Stimulated activated CD4-positive, alpha-beta T cell treated with anti-CD3 and anti-CD28 coated beads, Interleukin-4, amount 100 ng/mL, for 48 hours (primary cell): ENCODE data around the gene P2RY13.

Experiments used
- DNase-seq, 2 donors: peaks; one replicate each; pipeline ENCODE4 v3.0.0-alpha.2; 2020; ENCODE audit warnings: low read depth in 2 of 2

P2RY13 gene

DNA sequence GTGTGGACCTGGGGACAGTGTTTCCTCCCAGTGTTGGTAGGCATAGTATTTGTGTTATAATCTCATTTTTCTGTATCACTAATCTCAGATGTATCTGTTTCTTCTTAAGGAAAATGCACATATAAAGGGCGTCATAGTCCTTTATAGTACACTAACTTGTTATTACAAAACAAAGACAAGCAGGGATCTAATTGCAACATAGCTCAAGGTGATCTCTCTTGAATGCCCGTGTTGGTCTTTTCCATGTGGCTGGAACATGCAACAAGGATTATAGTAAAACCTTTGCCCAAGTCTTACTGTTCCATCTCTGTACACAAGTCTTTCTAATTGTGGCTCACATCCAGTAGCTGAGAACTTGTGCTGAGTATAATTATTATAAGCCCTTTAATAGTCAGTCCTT, 9.2 kb downstream of the P2RY13 start:
- no peak for DNase-seq

DNA sequence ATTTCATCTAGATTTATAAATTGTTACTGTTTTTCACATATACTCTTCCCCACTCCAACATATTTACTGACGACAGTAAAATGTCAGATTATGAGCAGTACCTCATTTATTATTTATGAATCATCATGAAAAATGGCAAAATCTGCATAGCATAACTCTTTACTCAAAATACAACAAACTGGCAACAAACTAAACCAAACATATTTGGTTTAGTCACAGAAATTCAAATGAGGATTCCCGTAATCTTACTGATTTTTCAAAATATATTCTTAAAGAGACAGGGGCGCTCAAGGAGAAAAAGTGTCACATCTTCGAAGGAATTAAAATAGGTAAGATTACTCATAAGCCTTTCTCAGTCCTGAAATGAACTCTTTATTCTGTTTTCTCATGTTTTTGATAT, 9.7 kb downstream of the P2RY13 start:
- no peak for DNase-seq

DNA sequence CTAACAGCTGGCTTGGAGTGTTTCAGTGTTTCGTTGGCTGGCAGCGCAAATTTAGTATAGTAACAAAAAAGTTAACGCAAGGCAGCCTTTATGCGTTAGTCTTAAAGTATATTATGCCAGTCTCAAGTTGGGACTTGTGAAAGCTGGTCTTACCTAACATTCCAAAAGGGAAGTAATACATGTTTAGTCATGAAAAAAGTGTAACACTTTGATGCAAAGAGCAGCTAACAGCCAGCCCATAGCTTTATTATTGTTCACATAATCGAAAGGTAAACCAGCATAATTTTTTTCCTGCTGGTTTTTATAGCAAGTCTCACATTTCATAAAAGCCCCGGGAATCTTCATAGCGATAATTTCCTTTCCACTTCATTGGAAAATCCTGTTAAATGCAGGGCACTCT, 10.4 kb downstream of the P2RY13 start:
- DNase-seq = no peak

DNA sequence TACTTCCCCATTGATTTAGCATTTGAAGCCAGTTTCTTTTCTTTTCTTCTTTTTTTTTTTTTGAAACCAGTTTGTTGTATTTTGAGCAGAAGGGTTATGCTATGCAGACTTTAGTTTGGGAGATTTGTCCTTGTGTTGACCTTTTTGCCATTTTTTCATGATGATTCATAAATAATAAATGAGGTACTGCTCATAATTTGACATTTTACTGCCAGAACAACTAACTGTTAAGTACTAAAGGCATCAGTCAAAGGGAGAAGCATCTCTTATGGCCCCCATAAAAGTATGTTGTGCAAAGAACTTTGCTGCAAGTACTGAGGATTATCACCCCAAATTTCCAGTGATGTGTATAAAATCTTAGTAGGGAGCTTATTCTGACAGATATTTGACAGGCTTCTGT, 11.0 kb downstream of the P2RY13 start:
- no peak for DNase-seq

DNA sequence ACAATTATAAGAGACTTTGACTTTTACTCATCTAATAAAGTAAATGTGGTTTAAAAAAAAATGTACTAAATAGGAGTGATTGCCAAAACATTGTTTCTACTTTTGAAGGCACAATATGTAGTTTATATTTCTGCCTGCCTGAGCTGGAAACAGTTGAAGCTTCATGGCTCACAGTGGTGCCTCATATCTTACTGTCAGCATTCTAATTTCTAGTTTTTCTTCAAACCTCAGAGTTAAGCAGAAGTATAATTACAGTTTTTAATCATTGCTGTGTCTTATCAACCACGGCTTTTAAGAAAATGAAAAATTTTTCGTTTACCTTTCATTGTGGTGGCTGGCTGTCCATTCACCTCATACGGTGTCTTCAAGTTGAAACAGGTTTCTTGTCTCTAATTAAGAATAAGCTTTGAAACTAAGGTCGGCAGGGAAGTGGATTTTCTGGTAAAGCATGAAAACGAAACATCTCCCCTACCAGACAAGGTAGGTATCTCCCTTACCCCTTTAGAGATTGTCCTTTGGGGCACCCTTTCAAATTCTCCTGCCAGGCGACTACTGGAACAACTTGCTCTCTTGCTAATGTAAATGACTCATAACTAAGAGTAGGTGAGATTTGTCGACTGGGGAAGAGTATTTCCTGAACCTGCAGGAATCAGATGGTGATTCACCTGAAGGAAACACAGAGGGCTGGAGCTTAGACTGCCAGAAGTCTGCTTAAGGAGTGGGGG, 12.9 kb downstream of the P2RY13 start, which contains the start of gene GPR87:
GPR87 (minus strand) TSS at position 554 of the 725 bp plus-strand sequence. CDS start 16,720 bp downstream, outside the sequence.
- peak in 1 of 2 donors; percentile 36 for DNase-seq

DNA sequence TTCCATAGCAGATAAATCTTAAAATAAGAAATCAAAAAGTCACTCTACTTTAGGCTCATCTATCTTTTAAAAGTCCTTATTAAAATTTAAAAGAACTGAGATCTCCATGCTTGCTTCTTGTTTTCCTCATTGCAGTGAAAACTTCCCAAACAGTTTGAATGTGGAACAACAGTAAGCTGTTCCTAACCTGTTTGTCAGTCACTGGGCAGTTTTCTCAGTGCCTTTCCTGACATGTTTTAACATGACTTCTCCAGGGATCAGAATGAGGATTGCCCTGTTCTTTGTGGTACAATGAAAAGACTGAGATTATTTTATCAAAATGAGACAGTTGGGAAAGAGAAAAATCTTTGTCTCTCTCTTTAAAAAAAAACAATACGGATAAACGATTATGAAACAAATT, 13.5 kb downstream of the P2RY13 start:
- DNase-seq = no peak

DNA sequence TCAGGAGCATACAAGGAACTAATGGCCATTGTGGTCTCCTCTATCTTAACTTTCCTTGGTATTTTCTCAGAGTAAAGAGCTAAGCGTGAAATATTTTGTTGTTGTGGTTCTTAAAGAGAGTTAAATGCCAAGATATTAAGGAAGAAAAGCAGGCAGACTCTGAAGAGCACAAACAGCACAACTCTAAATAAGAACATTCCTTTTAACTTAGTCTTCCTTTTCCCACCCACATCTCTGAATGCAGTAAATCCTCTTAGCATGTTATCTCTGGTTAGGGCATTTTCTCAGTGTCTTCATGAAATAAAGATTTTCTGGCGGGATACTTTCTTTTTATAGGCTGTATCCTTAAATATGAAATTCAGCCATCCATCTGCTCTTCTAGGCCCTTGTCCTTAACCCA, 14.2 kb downstream of the P2RY13 start:
- no peak for DNase-seq

DNA sequence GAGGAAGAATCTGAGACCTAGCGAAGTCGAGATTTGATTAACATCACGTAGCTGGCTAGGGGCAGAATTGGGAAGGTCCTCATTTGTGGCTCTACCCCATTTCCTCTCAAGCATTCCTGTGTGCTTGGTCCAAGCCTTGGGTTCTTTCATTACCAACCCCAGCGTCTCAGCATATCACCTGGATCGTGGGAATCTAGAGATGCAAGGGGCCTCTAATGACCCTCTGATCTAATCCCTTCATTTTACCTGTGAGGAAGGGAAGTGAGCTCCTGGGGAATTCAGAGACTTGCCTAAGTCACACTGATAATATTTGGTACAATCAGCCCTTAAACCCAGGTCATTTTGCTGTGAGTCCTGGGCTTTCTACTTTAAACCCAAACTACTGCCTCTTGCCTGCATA, 14.8 kb downstream of the P2RY13 start:
- no peak for DNase-seq

DNA sequence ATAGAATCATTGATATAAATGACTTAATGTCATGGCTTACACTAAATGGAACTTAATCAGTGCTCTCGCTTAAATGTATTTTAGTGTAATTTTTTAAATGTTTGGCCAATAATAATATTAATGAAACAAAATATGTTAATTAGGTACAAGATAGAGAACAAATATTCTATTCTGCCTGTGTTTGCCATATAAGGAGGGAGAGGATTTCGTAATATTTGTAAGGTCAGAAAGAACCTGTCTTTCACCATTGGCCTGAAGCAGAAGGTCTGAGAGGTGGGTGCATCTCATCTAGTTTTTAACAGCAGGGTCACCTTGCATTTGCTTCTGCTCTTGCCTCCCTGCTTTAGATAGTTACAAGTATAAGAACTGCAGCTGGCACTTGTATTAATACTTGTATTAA, 15.2 kb downstream of the P2RY13 start:
- DNase-seq = no peak

DNA sequence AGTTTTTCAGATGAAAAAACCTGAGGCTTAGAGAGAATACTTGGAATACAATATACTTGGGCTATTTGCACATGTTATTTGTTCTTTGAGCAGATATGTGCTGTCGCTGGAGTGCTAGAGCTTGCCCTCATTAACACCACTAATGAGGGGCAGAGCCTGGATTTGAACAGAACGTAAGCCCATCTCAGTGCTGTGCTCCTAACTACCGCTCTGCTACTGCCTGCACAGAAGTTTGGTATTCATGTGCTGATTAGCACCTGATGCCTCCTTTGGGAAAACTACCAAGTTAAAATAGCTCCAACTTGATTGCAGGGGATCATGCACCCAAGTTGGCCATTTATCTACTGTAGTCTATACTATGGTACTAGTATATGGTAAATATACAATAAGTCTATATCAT, 16.4 kb downstream of the P2RY13 start:
- no peak for DNase-seq

DNA sequence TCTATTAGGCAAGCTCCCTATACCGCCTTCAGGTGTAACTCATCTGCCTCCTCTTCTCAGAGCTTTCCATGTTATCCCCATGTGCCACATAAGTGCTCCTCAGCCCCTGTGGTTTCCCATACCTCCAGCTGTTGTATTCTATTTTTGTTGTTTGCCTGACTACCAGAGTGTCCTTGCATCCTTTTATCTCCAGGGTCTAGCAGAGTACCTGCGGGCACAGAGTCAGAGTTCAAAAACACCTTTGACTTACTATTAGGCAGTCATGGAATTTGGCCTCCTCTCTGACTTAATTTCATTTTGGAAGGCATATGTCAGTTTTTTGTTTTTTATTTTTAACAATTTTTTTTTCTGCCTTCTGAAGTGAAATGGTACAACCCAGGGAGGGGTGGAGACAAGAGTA, 19.8 kb downstream of the P2RY13 start:
- no peak for DNase-seq

DNA sequence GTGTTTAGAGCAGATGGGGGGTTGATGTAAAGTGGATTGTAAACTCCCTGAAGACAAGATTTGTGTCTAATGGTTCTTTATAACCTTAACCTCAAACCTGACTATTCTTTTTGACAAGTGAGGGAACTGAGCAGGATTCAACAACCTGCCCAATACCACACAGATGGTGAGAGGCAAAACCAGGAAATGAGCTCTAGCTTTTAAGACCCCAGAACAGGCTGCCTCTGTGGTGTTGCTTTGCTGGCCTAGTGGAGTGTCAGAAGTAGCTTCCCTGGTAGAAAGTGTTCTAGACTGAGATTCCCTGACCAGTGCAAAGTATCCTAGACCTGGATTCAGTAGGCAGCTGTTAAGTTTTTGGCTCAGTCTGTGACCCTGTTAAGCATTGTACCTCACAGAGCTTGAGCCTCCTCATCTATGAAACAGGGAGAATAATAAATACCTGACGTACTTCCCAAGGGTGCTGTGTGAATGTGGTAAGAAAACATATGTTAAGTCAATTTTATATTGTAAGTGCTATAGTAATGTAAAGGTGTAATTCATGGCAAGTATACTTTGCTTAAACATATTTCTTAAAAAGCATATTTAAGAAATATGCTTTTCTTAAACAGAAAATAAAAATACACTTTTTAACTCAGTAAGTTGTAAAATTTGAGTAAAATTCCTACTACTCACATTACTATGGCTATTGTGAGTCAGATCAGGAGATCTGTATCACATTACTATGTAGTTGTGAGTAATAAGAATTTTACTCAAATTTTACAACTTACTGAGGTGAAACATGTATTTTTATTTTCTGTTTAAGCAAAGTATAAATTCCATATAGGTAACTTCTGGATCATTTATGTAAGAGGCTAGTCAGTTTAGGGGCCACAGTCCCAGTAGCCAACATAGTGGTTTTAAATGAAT, 21.5 kb downstream of the P2RY13 start:
- DNase-seq = no peak

DNA sequence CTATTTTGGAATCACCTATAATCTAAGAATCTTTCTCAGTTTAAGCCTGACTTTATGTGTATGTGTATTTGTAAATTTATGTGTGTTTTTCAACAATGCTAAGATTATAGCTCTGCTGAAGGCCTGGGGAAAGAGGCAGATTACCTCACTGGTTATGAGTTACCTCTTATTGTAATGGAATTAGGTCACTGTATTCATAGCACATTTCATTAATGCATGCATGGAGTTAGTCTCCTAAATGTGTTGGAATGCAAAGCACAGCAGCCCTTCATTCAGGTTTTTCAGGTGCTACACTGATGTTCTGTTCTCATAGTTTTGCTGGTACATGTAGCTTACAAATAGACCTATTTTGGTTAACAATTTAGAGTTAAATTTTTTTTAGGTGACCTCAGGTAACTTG, 22.2 kb downstream of the P2RY13 start:
- DNase-seq = no peak

DNA sequence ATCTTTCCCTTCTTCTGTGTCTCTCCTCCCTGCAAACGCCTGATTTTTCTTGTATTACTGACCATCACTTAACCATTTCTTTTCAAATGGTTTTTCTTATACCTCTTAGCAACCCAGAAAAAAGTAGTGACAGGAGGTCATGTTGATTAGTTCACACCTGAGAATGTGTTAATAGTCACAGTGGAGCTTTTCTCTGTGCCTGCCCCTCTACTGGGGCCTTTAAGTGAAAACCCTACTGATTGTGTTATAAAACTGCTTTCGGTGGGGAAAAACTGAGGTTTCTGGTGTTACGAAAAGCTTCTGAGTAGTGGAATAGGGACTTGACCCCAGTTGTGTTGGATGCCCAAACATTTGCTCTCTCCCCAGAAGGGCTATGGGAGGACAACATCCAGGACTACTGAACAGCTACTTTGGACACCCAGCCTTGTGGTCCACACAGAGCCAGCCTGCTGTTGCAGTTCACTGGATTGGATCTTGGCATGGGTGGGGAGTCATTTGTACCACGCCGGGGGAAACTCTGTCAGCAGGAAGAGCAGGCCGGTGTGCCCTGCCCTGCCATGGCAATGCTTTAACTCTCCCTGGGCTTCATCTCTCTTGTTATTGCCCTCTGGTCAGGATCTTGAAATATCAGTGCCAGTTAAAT, 23.1 kb downstream of the P2RY13 start:
- no peak for DNase-seq

DNA sequence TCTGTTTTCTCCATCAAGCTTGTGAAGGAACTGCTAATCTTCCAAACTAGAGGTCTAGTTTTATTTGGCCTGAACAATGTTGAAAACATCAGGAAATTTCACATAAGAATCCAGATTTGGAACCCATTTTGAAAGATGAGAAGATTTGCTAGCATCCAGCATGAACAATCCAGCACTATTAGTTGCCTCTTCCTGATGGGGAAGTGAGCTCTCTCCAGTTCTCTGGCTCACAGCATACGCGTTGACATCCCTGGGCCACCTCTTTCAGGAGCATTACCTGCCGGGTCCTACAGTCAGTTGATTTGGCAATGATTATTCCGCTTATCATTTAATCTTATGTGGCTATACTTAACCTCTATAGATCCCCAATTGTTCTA, 23.6 kb downstream of the P2RY13 start:
- DNase-seq = no peak

DNA sequence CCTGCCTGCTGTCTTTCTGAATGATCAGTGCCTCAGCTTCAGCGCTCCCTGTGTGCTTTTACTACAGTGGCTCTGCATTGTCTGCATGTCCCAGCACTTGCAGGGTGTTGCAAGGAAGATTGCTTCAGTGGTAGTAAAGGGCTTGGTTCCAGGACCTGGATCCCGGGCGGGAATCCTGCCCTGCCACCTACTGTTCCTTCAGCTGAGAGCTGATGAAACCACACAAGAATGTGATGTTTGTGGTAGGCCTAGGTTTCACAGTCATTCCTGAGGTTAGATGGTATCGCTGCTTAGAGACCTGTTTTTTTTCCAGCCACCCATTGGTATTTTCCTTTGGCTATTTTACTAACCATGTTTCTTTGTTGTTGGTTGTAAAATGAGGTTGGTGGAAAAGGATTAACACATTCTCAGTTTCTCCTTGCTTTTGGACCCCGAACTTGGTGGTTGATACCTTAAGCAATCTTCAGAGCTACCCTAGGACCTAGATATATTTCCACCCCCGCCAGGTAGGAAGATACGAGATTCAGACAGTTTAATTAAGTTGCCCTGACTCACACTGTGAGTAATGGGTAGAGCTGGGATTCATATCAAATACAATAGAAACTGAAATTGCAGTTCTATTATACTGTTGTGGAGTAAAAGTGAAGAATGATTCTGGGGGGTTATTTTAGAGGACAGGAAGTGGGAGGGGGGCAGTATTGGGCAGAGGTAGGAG, 24.1 kb downstream of the P2RY13 start:
- DNase-seq = no peak

DNA sequence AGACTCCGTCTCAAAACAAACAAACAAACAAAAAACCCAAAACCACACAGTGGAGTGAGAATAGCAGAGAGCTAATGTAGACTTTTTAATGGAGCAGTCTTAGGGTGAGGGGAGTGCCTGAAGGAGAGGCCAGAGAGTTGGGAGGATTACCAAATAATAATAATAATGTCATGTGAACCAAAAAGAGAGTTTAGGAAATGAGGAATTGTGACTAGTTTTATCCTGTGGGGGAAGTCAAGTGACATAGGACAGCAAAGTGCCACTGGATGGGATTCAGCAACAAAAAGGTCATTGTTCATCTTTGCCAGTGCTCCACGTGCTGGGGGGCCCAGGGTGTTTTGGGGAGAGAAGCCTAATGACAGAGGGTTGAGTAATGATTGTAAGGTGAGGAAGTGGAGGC, 25.6 kb downstream of the P2RY13 start:
- no peak for DNase-seq

DNA sequence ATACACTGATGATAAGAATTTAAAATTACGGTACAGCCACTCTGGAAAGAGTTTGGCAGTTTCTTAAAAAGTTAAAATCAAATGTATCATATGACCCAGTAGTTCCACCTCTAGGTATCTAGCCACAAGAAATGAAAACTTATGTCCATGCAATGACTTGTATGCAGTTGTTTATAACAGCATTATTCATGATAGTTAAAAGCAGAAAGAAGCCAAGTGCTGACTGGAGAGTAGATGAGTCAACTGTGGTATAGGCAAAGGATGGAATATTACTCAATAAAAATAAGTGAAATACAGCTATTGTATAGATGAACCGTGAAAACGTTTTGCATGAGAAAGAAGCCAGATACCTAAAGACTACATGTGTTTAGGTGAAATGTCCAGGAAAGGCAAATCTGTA, 27.6 kb downstream of the P2RY13 start:
- DNase-seq = no peak

DNA sequence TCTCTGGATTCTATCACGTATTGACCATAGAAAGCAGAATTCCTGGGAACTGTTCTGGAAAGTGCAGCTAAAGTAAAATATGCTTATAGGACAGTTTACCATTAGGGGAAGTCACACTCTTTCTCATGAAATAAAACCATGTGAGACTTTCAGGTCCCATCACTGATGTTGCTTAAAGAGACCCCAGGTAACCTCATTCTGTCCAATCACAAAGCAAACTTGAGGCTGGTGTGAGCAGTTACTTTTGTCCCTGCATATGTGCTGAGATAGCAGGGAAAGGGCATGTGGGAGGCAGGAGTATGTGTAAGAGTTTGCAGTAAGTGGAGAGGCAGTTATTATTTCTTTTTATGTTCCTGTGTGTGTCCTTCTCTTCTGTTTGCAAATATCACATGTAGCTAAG, 28.8 kb downstream of the P2RY13 start:
- no peak for DNase-seq

DNA sequence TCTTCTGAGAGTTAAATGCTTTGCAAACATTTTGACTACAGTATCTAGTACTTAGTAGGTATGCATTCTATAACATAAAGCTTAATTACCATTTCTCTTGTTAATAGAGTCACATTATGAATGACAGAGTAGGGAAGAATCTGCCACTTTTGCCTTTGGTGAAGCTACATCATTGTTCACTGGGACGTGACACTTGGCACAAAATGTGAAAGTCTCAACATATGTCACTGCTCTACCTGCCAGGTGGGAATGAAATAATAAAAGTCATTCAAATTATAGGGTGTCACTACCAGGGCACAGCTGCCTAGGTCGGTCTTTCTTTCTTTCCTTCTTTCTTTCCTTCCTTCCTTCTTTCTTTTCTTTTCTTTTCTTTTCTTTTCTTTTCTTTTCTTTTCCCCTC, 30.3 kb downstream of the P2RY13 start:
- DNase-seq = no peak

DNA sequence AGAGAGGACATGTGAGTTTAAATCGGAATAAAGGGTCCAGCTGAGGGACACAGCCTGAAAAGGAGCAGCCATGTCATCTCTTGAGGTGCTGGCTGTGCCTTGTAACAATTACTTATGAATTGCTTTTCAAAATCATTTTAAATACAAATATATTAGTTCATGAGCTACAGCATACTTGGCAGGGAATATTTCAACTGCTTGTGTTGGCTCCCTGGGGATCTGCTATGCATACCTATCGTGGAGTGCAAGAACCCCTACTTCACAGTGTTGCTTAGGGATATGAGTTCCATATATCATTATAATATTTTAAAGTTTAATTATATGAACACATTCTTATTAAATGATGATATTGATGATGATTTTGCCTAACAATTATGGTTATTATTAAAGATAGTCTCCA, 31.9 kb downstream of the P2RY13 start:
- DNase-seq = no peak

DNA sequence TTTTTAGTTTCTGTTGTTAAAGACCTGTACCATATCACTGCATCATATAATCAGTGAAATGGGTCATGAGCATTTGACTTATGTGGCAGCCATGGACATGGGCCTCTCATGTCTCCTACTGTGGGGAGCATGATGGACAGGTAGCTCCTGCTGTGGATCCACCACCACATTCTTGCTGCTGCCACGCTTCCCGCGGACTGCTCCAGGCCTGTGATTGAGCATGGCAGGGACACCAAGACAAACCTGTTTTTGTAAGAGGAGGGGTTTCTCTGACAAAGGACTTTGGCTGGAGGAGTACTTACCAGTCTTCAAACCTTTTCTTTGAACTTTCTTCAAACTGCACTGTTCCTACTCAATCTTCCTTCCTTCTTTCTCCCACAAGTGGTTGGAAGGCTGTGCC, 33.1 kb downstream of the P2RY13 start:
- no peak for DNase-seq
